Suprapubic skin (tissue), 3 donors: ENCODE measurements around the gene KLF6.

Experiments
- CTCF ChIP-seq, 2 donors: fragments of 200-600 bp in 1 of 2; fragments of 450-650 bp in 1 of 2; sonication (generic) in 1 of 2; IDR thresholded peaks; one replicate each; pipeline ENCODE4 v1.5.1; 2016 to 2019; ENCODE audit warnings: antibody characterized with exemption in 2 of 2, mild to moderate bottlenecking in 1 of 2, moderate library complexity in 1 of 2
- EP300 ChIP-seq: sonication (generic); formaldehyde crosslinking; IDR thresholded peaks from one replicate; pipeline ENCODE4 v1.6.1; 2017; ENCODE audit warnings: antibody characterized with exemption

GRCh38 chr10:3766046-3766756 lies 18.8 kb downstream of the KLF6 start:
- TF ChIP-seq CTCF (IDR thresholded peaks at IDR 0.05) (no peak), EP300 (no peak)
